CD4-positive, alpha-beta memory T cell (primary cell): ENCODE measurements around the gene SPATA21. TPM values are rescaled to one million over a fixed set of nuclear protein-coding genes. Genes with fewer than 3 reads are reported as not detected.
A peak's percentile ranks its signal among the peaks of the same experiment; 100 is the strongest.
"Not testable (repeated sequence)": the region's sequence is repeated elsewhere in the genome, so short reads cannot be mapped to it uniquely, and the experiment has no call there.

ENCODE experiments used
- CTCF ChIA-PET: fragments of 350-600 bp; sonication (Branson Sonifier 250); formaldehyde crosslinking; loops from one replicate; lab custom pipeline; 2021; ENCODE audit warnings: inconsistent platforms; ENCODE audit not compliant: partially characterized antibody; lab: Charles Lee
- POLR2A ChIA-PET: fragments of 350-600 bp; sonication (Branson Sonifier 250); formaldehyde crosslinking; loops from one replicate; lab custom pipeline; 2021; ENCODE audit not compliant: partially characterized antibody; lab: Charles Lee
- DNase-seq, 5 donors: peaks; one replicate each; pipeline versions ENCODE4 v3.0.0 to v3.0.0-alpha.2; 2020 to 2022; ENCODE audit warnings: mixed read lengths in 1 of 5
- H3K27ac ChIP-seq: one replicate; pipeline ENCODE4 v1.7.0; 2013; ENCODE audit warnings: low read depth, low read length
- H3K27me3 ChIP-seq: 2 replicates; pipeline ENCODE4 v1.7.0; 2013; ENCODE audit warnings: mild to moderate bottlenecking, low read length, moderate library complexity; ENCODE audit not compliant: insufficient read depth
- H3K36me3 ChIP-seq: 2 replicates; pipeline ENCODE4 v1.7.0; 2013; ENCODE audit warnings: mild to moderate bottlenecking, low read length, moderate library complexity; ENCODE audit not compliant: insufficient read depth
- H3K4me1 ChIP-seq: 2 replicates; pipeline ENCODE4 v1.7.0; 2013; ENCODE audit warnings: mild to moderate bottlenecking, low read length, moderate library complexity; ENCODE audit not compliant: insufficient read depth
- H3K4me3 ChIP-seq, 2 donors: one replicate each; pipeline ENCODE4 v1.7.0; 2013; ENCODE audit warnings: low read length in 2 of 2, mild to moderate bottlenecking in 1 of 2
- H3K9me3 ChIP-seq, 2 donors: one replicate each; pipeline ENCODE4 v1.7.0; 2013; ENCODE audit warnings: low read length in 2 of 2, control low read depth in 1 of 2; ENCODE audit not compliant: control insufficient read depth in 1 of 2
- H3K27ac Mint-ChIP-seq, 7 donors: one replicate each; pipeline ENCODE4 v1.8.0; 2020 to 2021; ENCODE audit warnings: mixed read lengths in 7 of 7, mild to moderate bottlenecking in 6 of 7, inconsistent platforms in 3 of 7, moderate library complexity in 3 of 7
- H3K27me3 Mint-ChIP-seq, 2 donors: one replicate each; pipeline ENCODE4 v1.8.0; 2020 to 2021; ENCODE audit warnings: mixed read lengths in 2 of 2
- H3K36me3 Mint-ChIP-seq, 2 donors: one replicate each; pipeline ENCODE4 v1.8.0; 2020 to 2021; ENCODE audit warnings: mixed read lengths in 2 of 2, inconsistent platforms in 1 of 2, mild to moderate bottlenecking in 1 of 2
- H3K4me1 Mint-ChIP-seq, 4 donors: one replicate each; pipeline ENCODE4 v1.8.0; 2020 to 2021; ENCODE audit warnings: mixed read lengths in 4 of 4, mild to moderate bottlenecking in 1 of 4
- H3K4me3 Mint-ChIP-seq, 8 donors: one replicate each; pipeline ENCODE4 v1.8.0; 2020 to 2021; ENCODE audit warnings: mixed read lengths in 8 of 8, mild to moderate bottlenecking in 7 of 8, moderate library complexity in 6 of 8, inconsistent platforms in 3 of 8
- H3K9me3 Mint-ChIP-seq, 8 donors: one replicate each; pipeline ENCODE4 v1.8.0; 2020 to 2021; ENCODE audit warnings: mixed read lengths in 8 of 8, mild to moderate bottlenecking in 5 of 8, inconsistent platforms in 3 of 8, moderate library complexity in 1 of 8
- intact Hi-C: fragments of 100-400 bp; cut with micrococcal nuclease; formaldehyde crosslinking; loops from one replicate; pipeline ENCODE4 v1.15.1; 2023
- polyA plus RNA-seq, 2 donors: library from polyadenylated mRNA; unstranded; fragments of 300-500 nt; fragmentation: Illumina TruSeq; gene quantifications; one replicate each; pipeline ENCODE4 v1.2.3, GENCODE V29; 2021
- total RNA-seq, 2 experiments: library from RNA; stranded (reverse); gene quantifications; one replicate each; pipeline ENCODE4 v1.2.3, GENCODE V29; 2021

SPATA21 gene
- total and polyA plus RNA-seq, 4 experiments from 2014 or later: not detected

DNA sequence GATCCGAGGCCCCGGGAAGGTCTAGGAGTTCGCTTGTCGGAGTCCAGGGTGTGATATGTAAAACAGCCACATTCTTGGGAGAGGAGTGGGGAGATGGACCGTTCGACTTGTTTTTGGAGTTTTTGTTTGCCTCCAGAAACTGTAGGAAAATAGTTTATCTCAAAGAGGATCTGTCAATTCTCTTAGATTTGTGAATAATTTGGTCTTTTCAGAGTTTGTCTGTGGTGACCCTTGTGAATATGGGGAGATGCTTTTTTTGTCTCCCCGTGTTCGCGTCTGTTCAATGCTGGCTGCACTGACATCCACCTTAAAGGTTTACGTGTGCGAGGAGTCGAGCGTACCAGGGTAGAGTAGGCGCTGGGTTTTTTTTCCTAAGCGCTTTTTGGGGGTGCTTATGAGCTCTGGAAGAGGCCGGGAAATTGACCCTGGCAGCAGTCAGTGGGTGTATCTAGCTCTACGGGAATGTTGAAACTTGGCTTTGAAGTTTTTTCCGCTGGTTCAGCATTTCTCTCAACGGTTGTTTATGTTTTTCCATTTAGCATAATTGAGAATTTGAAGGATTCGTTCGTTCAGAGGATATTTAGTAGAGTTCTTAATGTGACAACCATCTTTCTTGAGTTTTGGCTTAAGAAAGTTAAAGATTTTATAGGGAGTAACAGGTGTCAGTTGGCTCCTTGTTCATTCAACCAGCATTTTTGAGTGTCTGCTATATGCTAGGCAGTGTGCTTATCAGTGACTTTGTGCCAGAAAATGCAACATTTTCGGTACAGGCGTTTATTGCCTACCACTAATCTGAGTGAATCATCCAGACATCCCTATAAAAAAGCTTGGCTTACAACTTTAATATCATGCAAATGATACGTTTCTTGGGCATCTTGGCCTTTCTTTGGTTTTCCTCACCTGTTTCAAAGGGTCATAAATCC lies 69.0 kb downstream of the SPATA21 start:
- H3K4me3 Mint-ChIP-seq: peak overlapping the region; percentile 95 to 99 (median 98)
- H3K27ac Mint-ChIP-seq: peak overlapping the region; percentile 99 to 100 (median 99)
- H3K36me3 ChIP-seq: no peaks in the 10 kb centered on the region
- no peaks in the 10 kb centered on the region for H3K9me3 Mint-ChIP-seq
- H3K36me3 Mint-ChIP-seq: peaks cover 6 to 30% of the 10 kb centered on the region in 2 donors
- no peaks in the 10 kb centered on the region for H3K27me3 Mint-ChIP-seq
- DNase-seq: no peak
- H3K4me1 ChIP-seq: peaks cover 53% of the 10 kb centered on the region
- peak overlapping the region; percentile 99 for H3K27ac ChIP-seq
- intact Hi-C loops: loop anchor here (1.0 to 10.0 kb wide), 11 partner anchors 16 to 687 kb away; partner anchors contain the start of genes CPLANE2, FBXO42, NECAP2 and SDHB
- ChIA-PET CTCF (interaction anchor here (0.6 to 1.4 kb wide), 4 partner anchors 12 to 72 kb away, joined by 3 to 4 read pairs (median 4); partner anchors contain the start of gene NECAP2), POLR2A (interaction anchor here (0.6 to 4.9 kb wide), 13 partner anchors 10 to 537 kb away, joined by 3 to 33 read pairs (median 5); partner anchors contain the start of genes CPLANE2, FBXO42, NECAP2 and RNU1-1)
- H3K4me3 ChIP-seq: peak overlapping the region; percentile 85
- no peaks in the 10 kb centered on the region for H3K9me3 ChIP-seq
- no peaks in the 10 kb centered on the region for H3K27me3 ChIP-seq
- H3K4me1 Mint-ChIP-seq: peaks cover 32 to 63% (median 43%) of the 10 kb centered on the region in 4 donors

- Mint-ChIP-seq H3K27me3 (no peaks in the 10 kb centered on the region), H3K27ac (peak overlapping the region; percentile 99 to 100 (median 99)), H3K4me3 (peak overlapping the region; percentile 95 to 99 (median 98)), H3K9me3 (no peaks in the 10 kb centered on the region), H3K4me1 (peaks cover 27 to 58% (median 38%) of the 10 kb centered on the region in 4 donors), H3K36me3 (peaks cover 0 to 24% of the 10 kb centered on the region in 2 donors)
- Histone ChIP-seq H3K9me3 (no peaks in the 10 kb centered on the region), H3K4me1 (peaks cover 48% of the 10 kb centered on the region), H3K27ac (peak overlapping the region; percentile 99), H3K36me3 (no peaks in the 10 kb centered on the region), H3K27me3 (no peaks in the 10 kb centered on the region), H3K4me3 (peak overlapping the region; percentile 85)
- intact Hi-C loops: loop anchor here (1.0 to 10.0 kb wide), 11 partner anchors 15 to 687 kb away; partner anchors contain the start of genes CPLANE2, FBXO42, NECAP2 and SDHB
- CTCF ChIA-PET: interaction anchor here (1.2 to 6.8 kb wide), 3 partner anchors 16 to 73 kb away, joined by 3 to 121 read pairs (median 4); partner anchors contain the start of genes FBXO42 and NECAP2
- POLR2A ChIA-PET: interaction anchor here (0.6 to 4.9 kb wide), 14 partner anchors 8 to 538 kb away, joined by 3 to 33 read pairs (median 4); partner anchors contain the start of genes CPLANE2, FBXO42, NECAP2 and RNU1-1
- DNase-seq: peak; percentile 88 to 93 (median 92)
Measured at GRCh38 chr1:16367258-16367967, 69.8 kb downstream of the SPATA21 start.

- Mint-ChIP-seq H3K27me3 (no peaks in the 10 kb centered on the region), H3K4me1 (peaks cover 22 to 52% (median 32%) of the 10 kb centered on the region in 4 donors)
Measured at GRCh38 chr1:16366722-16367257, 70.4 kb downstream of the SPATA21 start, which contains the start of gene SZRD1. SZRD1 (plus strand) TSS chr1:16367242; CDS start chr1:16367258, 16 bp downstream.

DNA sequence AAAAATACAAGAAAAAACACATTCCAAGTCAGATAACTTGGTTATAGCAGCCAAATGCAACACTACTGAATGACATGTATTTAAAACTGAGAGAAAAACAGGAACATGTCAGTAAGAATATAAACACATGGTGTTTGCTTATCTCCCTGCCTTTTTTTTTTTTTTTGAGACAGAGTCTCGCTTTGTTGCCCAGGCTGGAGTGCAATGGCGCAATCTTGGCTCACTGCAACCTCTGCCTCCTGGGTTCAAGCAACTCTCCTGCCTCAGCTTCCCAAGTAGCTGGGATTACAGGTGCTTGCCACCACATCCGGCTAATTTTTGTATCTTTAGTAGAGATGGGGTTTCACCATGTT lies 72.1 kb downstream of the SPATA21 start:
- Mint-ChIP-seq H3K27ac (peak overlapping the region in 1 of 7 donors; percentile 8), H3K36me3 (peaks cover 0 to 15% of the 10 kb centered on the region in 2 donors), H3K4me1 (peaks cover 16 to 40% (median 23%) of the 10 kb centered on the region in 4 donors)
- intact Hi-C loops: loop anchor here (5.0 to 10.0 kb wide), 5 partner anchors 57 to 690 kb away; partner anchors contain the start of genes SDHB and ZBTB17
- ChIA-PET CTCF (interaction anchor here (1.2 to 6.8 kb wide), 2 partner anchors 14 to 35 kb away, joined by 3 to 121 read pairs; partner anchors contain the start of gene FBXO42), POLR2A (interaction anchor here (4.9 kb wide), 1 partner anchor 13 kb away, joined by 25 read pairs; the partner anchor contains the start of gene FBXO42)
- not testable (repeated sequence) for H3K27me3 Mint-ChIP-seq, H3K9me3 Mint-ChIP-seq, H3K4me3 Mint-ChIP-seq, H3K9me3 ChIP-seq, H3K27ac ChIP-seq, H3K36me3 ChIP-seq, H3K4me3 ChIP-seq, H3K27me3 ChIP-seq, DNase-seq
- peaks cover 32% of the 10 kb centered on the region for H3K4me1 ChIP-seq

More at GRCh38 chr1:16366722-16367257, 70.4 kb downstream of the SPATA21 start, which contains the start of gene SZRD1:
- H3K27me3 ChIP-seq: no peaks in the 10 kb centered on the region
- peak within 1 kb of the TSS; percentile 85 for H3K4me3 ChIP-seq
- no peaks in the 10 kb centered on the region for H3K9me3 Mint-ChIP-seq
- peaks cover 42% of the 10 kb centered on the region for H3K4me1 ChIP-seq
- ChIA-PET POLR2A (interaction anchor here (1.0 to 4.9 kb wide), 11 partner anchors 9 to 538 kb away, joined by 3 to 33 read pairs (median 5); partner anchors contain the start of genes CPLANE2, FBXO42 and NECAP2), CTCF (interaction anchor here (1.2 to 6.8 kb wide), 3 partner anchors 15 to 74 kb away, joined by 3 to 121 read pairs (median 4); partner anchors contain the start of genes FBXO42 and NECAP2)
- intact Hi-C loops: loop anchor here (1.0 to 10.0 kb wide), 11 partner anchors 14 to 688 kb away; partner anchors contain the start of genes CPLANE2, FBXO42, NECAP2 and SDHB
- peak within 1 kb of the TSS; percentile 99 to 100 (median 99) for H3K27ac Mint-ChIP-seq
- peak within 1 kb of the TSS; percentile 99 for H3K27ac ChIP-seq
- no peaks in the 10 kb centered on the region for H3K9me3 ChIP-seq
- peak within 1 kb of the TSS; percentile 95 to 99 (median 98) for H3K4me3 Mint-ChIP-seq
- peaks cover 0 to 20% of the 10 kb centered on the region in 2 donors for H3K36me3 Mint-ChIP-seq
- no peaks in the 10 kb centered on the region for H3K36me3 ChIP-seq
- peak; percentile 94 to 99 (median 98) for DNase-seq

- peaks cover 0 to under 1% of the 10 kb centered on the region in 2 donors for H3K36me3 Mint-ChIP-seq
- no peak overlapping the region for H3K4me3 Mint-ChIP-seq
- H3K4me3 ChIP-seq: no peak overlapping the region
- DNase-seq: no peak
- H3K9me3 Mint-ChIP-seq: no peaks in the 10 kb centered on the region
- POLR2A ChIA-PET: interaction anchor here (1.5 kb wide), 1 partner anchor 15 kb away, joined by 4 read pairs; no protein-coding TSS in a partner anchor
- H3K27me3 Mint-ChIP-seq: no peaks in the 10 kb centered on the region
- H3K27ac Mint-ChIP-seq: no peak overlapping the region
- H3K9me3 ChIP-seq: no peaks in the 10 kb centered on the region
- CTCF ChIA-PET: interaction anchor here (0.8 to 12.0 kb wide), 5 partner anchors 7 to 113 kb away, joined by 3 to 121 read pairs (median 4); partner anchors contain the start of gene SZRD1
- H3K4me1 Mint-ChIP-seq: peaks cover 0 to 6% (median 4%) of the 10 kb centered on the region in 4 donors
- peaks cover 9% of the 10 kb centered on the region for H3K4me1 ChIP-seq
- no peak overlapping the region for H3K27ac ChIP-seq
- H3K27me3 ChIP-seq: no peaks in the 10 kb centered on the region
- intact Hi-C loops: no loop called here
- H3K36me3 ChIP-seq: no peaks in the 10 kb centered on the region
Measured at GRCh38 chr1:16356867-16357266, 80.4 kb downstream of the SPATA21 start.

DNA sequence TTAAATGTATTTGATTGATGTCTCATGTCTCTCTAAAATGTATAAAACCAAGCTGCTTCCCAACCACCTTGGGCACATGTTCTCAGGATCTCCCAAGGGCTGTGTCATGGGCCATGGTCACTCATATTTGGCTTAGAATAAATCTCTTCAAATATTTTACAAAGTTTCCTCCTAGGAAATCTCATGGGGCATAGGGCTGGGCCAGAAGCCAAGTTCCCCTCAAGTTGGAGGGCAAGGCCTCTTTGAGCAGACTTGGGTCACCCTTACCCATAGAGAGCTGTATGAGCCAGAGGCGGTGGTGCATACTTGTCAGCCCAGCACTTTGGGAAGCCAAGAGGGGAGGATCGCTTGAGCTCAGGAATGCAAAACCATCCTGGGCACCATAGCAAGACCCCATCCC lies 82.6 kb downstream of the SPATA21 start:
- H3K4me1 Mint-ChIP-seq: peaks cover 11 to 26% (median 21%) of the 10 kb centered on the region in 4 donors
- no peaks in the 10 kb centered on the region for H3K27me3 ChIP-seq
- H3K27ac ChIP-seq: no peak overlapping the region
- no peak for DNase-seq
- POLR2A ChIA-PET: interaction anchor here (1.0 kb wide), 2 partner anchors 9 to 11 kb away, joined by 3 to 4 read pairs; no protein-coding TSS in a partner anchor
- CTCF ChIA-PET: interaction anchor here (12.0 kb wide), 1 partner anchor 10 kb away, joined by 121 read pairs; the partner anchor contains the start of gene SZRD1
- H3K27ac Mint-ChIP-seq: peak overlapping the region in 2 of 7 donors; percentile 26 to 27
- H3K4me3 Mint-ChIP-seq: peak overlapping the region in 2 of 8 donors; percentile 18 to 48
- H3K4me3 ChIP-seq: no peak overlapping the region
- intact Hi-C loops: loop anchor here (5.0 kb wide), 2 partner anchors 88 to 147 kb away; partner anchors contain the start of gene NECAP2
- peaks cover 0 to 9% of the 10 kb centered on the region in 2 donors for H3K36me3 Mint-ChIP-seq
- no peaks in the 10 kb centered on the region for H3K27me3 Mint-ChIP-seq
- H3K4me1 ChIP-seq: peaks cover 28% of the 10 kb centered on the region
- H3K9me3 ChIP-seq: no peaks in the 10 kb centered on the region
- no peaks in the 10 kb centered on the region for H3K9me3 Mint-ChIP-seq
- no peaks in the 10 kb centered on the region for H3K36me3 ChIP-seq
